HCT116 (cell line): Measurements from ENCODE around the gene TOM1. TPM values are rescaled to one million over a fixed set of nuclear protein-coding genes. Genes with fewer than 3 reads are reported as not detected.
A peak's percentile ranks its signal among the peaks of the same experiment; 100 is the strongest.

ENCODE experiments used
- CEBPB ChIP-seq: IDR thresholded peaks from 2 replicates; pipeline ENCODE4 v1.6.1; 2012; ENCODE audit warnings: low read depth
- CTCF ChIP-seq, 3 experiments: fragments of 200-600 bp in 1 of 3; sonication (generic) in 1 of 3; IDR thresholded peaks in 2 of 3; conservative IDR thresholded peaks in 1 of 3; 2 replicates each; pipeline ENCODE4 v1.5.1; 2012 to 2017; ENCODE audit warnings: low read depth in 2 of 3, low read length in 2 of 3, antibody characterized with exemption in 1 of 3, borderline replicate concordance in 1 of 3, control low read depth in 1 of 3, mild to moderate bottlenecking in 1 of 3, mixed read lengths in 1 of 3, mixed run types in 1 of 3, moderate library complexity in 1 of 3; ENCODE audit not compliant: insufficient read depth in 1 of 3
- ELF1 ChIP-seq: IDR thresholded peaks from 2 replicates; pipeline ENCODE4 v1.6.1; 2012; ENCODE audit warnings: low read depth, borderline replicate concordance
- JUND ChIP-seq: IDR thresholded peaks from 2 replicates; pipeline ENCODE4 v1.6.1; 2012
- POLR2AphosphoS5 ChIP-seq: IDR thresholded peaks from 2 replicates; pipeline ENCODE4 v1.6.1; 2011; ENCODE audit warnings: mild to moderate bottlenecking, low read depth, low read length, moderate library complexity
- RAD21 ChIP-seq: IDR thresholded peaks from 2 replicates; pipeline ENCODE4 v1.6.1; 2012; ENCODE audit warnings: low read depth, mild to moderate bottlenecking
- SRF ChIP-seq: IDR thresholded peaks from 2 replicates; pipeline ENCODE4 v1.6.1; 2012; ENCODE audit warnings: low read depth
- ZFX ChIP-seq: fragments of 450-650 bp; IDR thresholded peaks from 2 replicates; pipeline ENCODE4 v1.6.1; 2017
- total RNA-seq: library from RNA; stranded (reverse); gene quantifications from one replicate; pipeline ENCODE4 v1.2.1, GENCODE V29; 2021; ENCODE audit not compliant: unreplicated experiment
- TF ChIP-seq, protein P1 (sequence below): IDR thresholded peaks from 2 replicates; pipeline ENCODE4 v1.6.1; 2012; ENCODE audit warnings: low read depth
- TF ChIP-seq, protein P2 (sequence below): IDR thresholded peaks from 2 replicates; pipeline ENCODE4 v1.6.1; 2012

The TOM1 gene
- total RNA-seq, 1 experiment from 2014 or later: 18.0 TPM

DNA sequence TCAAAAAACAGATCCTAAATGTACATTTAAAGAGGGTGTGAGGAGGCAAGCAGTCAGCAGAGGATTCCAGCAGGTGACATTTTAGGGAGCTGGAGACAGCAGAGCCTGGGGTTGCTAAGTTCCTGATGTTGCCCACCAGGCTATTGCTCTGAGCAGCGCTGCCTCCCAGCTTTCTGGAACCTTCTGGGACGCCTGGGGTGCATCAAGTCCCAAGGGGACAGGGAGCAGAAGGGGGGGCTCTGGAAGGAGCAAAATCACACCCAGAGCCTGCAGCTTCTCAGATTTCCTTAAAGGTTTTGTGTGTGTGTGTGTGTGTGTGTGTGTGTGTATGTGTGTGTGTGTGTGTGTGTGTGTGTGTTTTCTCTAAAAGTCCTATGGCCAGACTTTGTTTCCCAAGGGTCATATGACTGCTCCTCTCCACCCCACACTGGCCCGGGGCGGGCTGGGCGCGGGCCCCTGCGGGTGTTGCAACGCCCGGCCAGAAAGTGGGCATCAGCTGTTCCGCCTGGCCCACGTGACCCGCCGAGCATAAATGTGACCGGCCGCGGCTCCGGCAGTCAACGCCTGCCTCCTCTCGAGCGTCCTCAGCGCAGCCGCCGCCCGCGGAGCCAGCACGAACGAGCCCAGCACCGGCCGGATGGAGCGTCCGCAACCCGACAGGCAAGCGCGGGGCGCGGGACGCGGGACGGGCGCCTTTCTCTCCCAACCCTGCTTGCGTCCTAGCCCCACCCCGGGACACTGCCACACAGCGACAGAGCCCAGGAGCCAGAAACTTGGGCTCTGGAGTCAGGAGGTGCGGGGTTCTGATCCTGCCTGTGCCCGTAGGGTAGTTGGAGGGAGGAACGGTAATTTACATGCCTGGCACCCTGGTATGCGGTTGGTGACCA, 81.1 kb downstream of the TOM1 start, which contains the start of gene HMOX1 (continued):
- TF ChIP-seq CTCF (IDR thresholded peaks at IDR 0.05 in 2 of 3, conservative IDR thresholded peaks at IDR 0.05 in 1 of 3; ENCODE audit: borderline replicate concordance in 1 of 3, insufficient read depth in 1 of 3, low read depth in 2 of 3, low read length in 2 of 3) (0 out of 6 replicates have a peak, but pooled peaks of 1 of the 3 experiments have one; percentile 7), ZFX (no peak), SRF (no peak), JUND (0 out of 2 replicates have a peak, but pooled peaks have one; percentile 15), CEBPB (peak; percentile 90), ELF1 (no peak), RAD21 (peak; percentile 45; the same call in 1 of the 2 replicates), POLR2AphosphoS5 (peak; percentile 88)
- TF ChIP-seq, protein P1, sequence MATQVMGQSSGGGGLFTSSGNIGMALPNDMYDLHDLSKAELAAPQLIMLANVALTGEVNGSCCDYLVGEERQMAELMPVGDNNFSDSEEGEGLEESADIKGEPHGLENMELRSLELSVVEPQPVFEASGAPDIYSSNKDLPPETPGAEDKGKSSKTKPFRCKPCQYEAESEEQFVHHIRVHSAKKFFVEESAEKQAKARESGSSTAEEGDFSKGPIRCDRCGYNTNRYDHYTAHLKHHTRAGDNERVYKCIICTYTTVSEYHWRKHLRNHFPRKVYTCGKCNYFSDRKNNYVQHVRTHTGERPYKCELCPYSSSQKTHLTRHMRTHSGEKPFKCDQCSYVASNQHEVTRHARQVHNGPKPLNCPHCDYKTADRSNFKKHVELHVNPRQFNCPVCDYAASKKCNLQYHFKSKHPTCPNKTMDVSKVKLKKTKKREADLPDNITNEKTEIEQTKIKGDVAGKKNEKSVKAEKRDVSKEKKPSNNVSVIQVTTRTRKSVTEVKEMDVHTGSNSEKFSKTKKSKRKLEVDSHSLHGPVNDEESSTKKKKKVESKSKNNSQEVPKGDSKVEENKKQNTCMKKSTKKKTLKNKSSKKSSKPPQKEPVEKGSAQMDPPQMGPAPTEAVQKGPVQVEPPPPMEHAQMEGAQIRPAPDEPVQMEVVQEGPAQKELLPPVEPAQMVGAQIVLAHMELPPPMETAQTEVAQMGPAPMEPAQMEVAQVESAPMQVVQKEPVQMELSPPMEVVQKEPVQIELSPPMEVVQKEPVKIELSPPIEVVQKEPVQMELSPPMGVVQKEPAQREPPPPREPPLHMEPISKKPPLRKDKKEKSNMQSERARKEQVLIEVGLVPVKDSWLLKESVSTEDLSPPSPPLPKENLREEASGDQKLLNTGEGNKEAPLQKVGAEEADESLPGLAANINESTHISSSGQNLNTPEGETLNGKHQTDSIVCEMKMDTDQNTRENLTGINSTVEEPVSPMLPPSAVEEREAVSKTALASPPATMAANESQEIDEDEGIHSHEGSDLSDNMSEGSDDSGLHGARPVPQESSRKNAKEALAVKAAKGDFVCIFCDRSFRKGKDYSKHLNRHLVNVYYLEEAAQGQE: no peak
- TF ChIP-seq, protein P2, sequence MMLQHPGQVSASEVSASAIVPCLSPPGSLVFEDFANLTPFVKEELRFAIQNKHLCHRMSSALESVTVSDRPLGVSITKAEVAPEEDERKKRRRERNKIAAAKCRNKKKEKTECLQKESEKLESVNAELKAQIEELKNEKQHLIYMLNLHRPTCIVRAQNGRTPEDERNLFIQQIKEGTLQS: no peak
- TF ChIP-seq, all 23 proteins: peak for 9
